K562 (cell line): ENCODE measurements around the gene ITGBL1. TPM values are rescaled to one million over a fixed set of nuclear protein-coding genes. Genes with fewer than 3 reads are reported as not detected.

Experiments
- ATAC-seq: fragments of 200-7000 bp; cut with Tn5 transposase; 3 replicates; pipeline ENCODE4 v1.9.1; 2020; ENCODE audit warnings: moderate library complexity
- BruUV-seq: library from RNA; stranded (reverse); fragments of 400-500 nt; replicated peaks from 2 replicates; lab custom pipeline; 2021; lab: Mats Ljungman, UMichigan
- CTCF ChIA-PET: fragments of 300-600 bp; formaldehyde crosslinking; extraction: SDS; loops from one replicate; lab custom pipeline; 2021; ENCODE audit warnings: low intra/inter-chr PET ratio; lab: Yijun Ruan, JAX
- POLR2A ChIA-PET: fragments of 300-600, 350-650 bp; sonication (Branson Sonifier 250); formaldehyde crosslinking; extraction: SDS; loops from one replicate; lab custom pipeline; 2021; ENCODE audit warnings: antibody characterized with exemption, inconsistent platforms; lab: Yijun Ruan, JAX
- DNase-seq, 4 experiments: peaks; one replicate each; pipeline versions ENCODE4 v3.0.0 to v3.0.0-alpha.2; 2011 to 2018; ENCODE audit warnings: low spot score in 3 of 4, mixed read lengths in 3 of 4; ENCODE audit errors: extremely low read depth in 1 of 4
- FAIRE-seq: peaks from 2 replicates; lab custom pipeline; 2011; peaks lifted over from hg19 to GRCh38; lab: Jason Lieb, UNC
- H2AFZ ChIP-seq: 2 replicates; pipeline ENCODE4 v1.6.0; 2011; ENCODE audit warnings: low read depth, low read length, control low read depth, inconsistent platforms
- H3K27ac ChIP-seq: fragments of 200-600 bp; 3 replicates; pipeline ENCODE4 v1.8.0; 2011; ENCODE audit warnings: low read depth, mild to moderate bottlenecking, control low read depth, inconsistent platforms, low read length, moderate library complexity, mixed read lengths; ENCODE audit errors: extremely low read depth
- H3K27me3 ChIP-seq, 2 experiments: fragments of 300-600 bp in 1 of 2; 2 replicates in 1 of 2; 3 replicates in 1 of 2; pipeline versions ENCODE4 v1.6.0 to v1.8.0; 2011; ENCODE audit warnings: inconsistent platforms in 2 of 2, low read length in 2 of 2, mild to moderate bottlenecking in 1 of 2, mixed read lengths in 1 of 2, moderate library complexity in 1 of 2; ENCODE audit not compliant: control insufficient read depth in 2 of 2, insufficient read depth in 2 of 2
- H3K36me3 ChIP-seq: fragments of 300-600 bp; 3 replicates; pipeline ENCODE4 v1.8.0; 2011; ENCODE audit warnings: mild to moderate bottlenecking, low read length, inconsistent platforms; ENCODE audit not compliant: control insufficient read depth, insufficient read depth
- H3K4me1 ChIP-seq, 2 experiments: fragments of 200-600 bp in 1 of 2; replicated peaks in 1 of 2; 2 replicates in 1 of 2; 3 replicates in 1 of 2; pipeline versions ENCODE4 v1.5.1 to v1.8.0; 2011; ENCODE audit warnings: inconsistent platforms in 2 of 2, low read length in 2 of 2, mild to moderate bottlenecking in 1 of 2, mixed read lengths in 1 of 2, moderate library complexity in 1 of 2; ENCODE audit not compliant: control insufficient read depth in 2 of 2, insufficient read depth in 2 of 2
- H3K4me2 ChIP-seq: 2 replicates; pipeline ENCODE4 v1.6.1; 2011; ENCODE audit warnings: low read length, control low read depth, inconsistent platforms, mixed read lengths; ENCODE audit not compliant: insufficient read depth
- H3K4me3 ChIP-seq: fragments of 200-600 bp; sonication (generic), shearing (Covaris generic); 2 replicates; pipeline ENCODE4 v1.5.1; 2016; ENCODE audit warnings: control low read depth, inconsistent platforms
- H3K79me2 ChIP-seq: fragments of 200-600 bp; 3 replicates; pipeline ENCODE4 v1.8.0; 2011; ENCODE audit warnings: low read length, inconsistent platforms; ENCODE audit not compliant: control insufficient read depth, insufficient read depth
- H3K9ac ChIP-seq, 2 experiments: 2 replicates each; pipeline versions ENCODE4 v1.6.0 to v1.6.1; 2011; ENCODE audit warnings: low read depth in 2 of 2, low read length in 2 of 2, control low read depth in 1 of 2, inconsistent platforms in 1 of 2, mild to moderate bottlenecking in 1 of 2, mixed read lengths in 1 of 2; ENCODE audit not compliant: insufficient read depth in 1 of 2
- H3K9me1 ChIP-seq: one replicate; pipeline ENCODE4 v1.6.0; 2011; ENCODE audit warnings: inconsistent platforms, mild to moderate bottlenecking, low read length, moderate library complexity; ENCODE audit not compliant: control insufficient read depth, insufficient read depth
- H3K9me3 ChIP-seq: replicated peaks from 2 replicates; pipeline ENCODE4 v1.5.1; 2011; ENCODE audit warnings: low read depth, low read length, inconsistent platforms; ENCODE audit not compliant: control insufficient read depth, insufficient read depth
- H4K20me1 ChIP-seq: replicated peaks from 2 replicates; pipeline ENCODE4 v1.6.1; 2011; ENCODE audit warnings: low read length, inconsistent platforms, mixed read lengths; ENCODE audit not compliant: control insufficient read depth, insufficient read depth
- BCLAF1 ChIP-seq, 2 experiments: fragments of 450-650 bp in 1 of 2; IDR thresholded peaks; 2 replicates each; pipeline ENCODE4 v1.6.1; 2011 to 2017; ENCODE audit warnings: low read depth in 2 of 2, antibody characterized with exemption in 1 of 2, borderline replicate concordance in 1 of 2, low read length in 1 of 2, mild to moderate bottlenecking in 1 of 2, mixed read lengths in 1 of 2; ENCODE audit not compliant: control insufficient read depth in 1 of 2
- KAT8 ChIP-seq: fragments of 450-650 bp; IDR thresholded peaks from 2 replicates; pipeline ENCODE4 v1.6.1; 2016; ENCODE audit warnings: low read depth, mild to moderate bottlenecking
- LCOR ChIP-seq: sonication (generic); formaldehyde crosslinking; IDR thresholded peaks from 2 replicates; pipeline ENCODE4 v1.8.0; 2022; ENCODE audit warnings: mild to moderate bottlenecking, missing genetic modification reagents
- MAZ ChIP-seq, 2 experiments: fragments of 450-650 bp in 1 of 2; sonication (generic) in 1 of 2; formaldehyde crosslinking; IDR thresholded peaks in 1 of 2; conservative IDR thresholded peaks in 1 of 2; 2 replicates each; pipeline versions ENCODE4 v1.4.0 to v1.5.0; 2020; ENCODE audit warnings: mild to moderate bottlenecking in 1 of 2, missing genetic modification reagents in 1 of 2
- MEIS2 ChIP-seq: fragments of 450-650 bp; IDR thresholded peaks from 2 replicates; pipeline ENCODE4 v1.6.1; 2014; ENCODE audit warnings: mild to moderate bottlenecking; ENCODE audit not compliant: partially characterized antibody
- PCBP2 ChIP-seq: fragments of 200-400 bp; formaldehyde crosslinking; IDR thresholded peaks from 2 replicates; pipeline ENCODE4 v1.6.1; 2018; ENCODE audit warnings: low read length, low read depth, mild to moderate bottlenecking, moderate library complexity; ENCODE audit not compliant: poor library complexity, severe bottlenecking
- PPARD ChIP-seq: fragments of 250-450 bp; sonication (Bioruptor Pico); IDR thresholded peaks from 2 replicates; pipeline ENCODE4 v1.8.0; 2022; ENCODE audit warnings: inconsistent platforms, mild to moderate bottlenecking, moderate library complexity
- WHSC1 ChIP-seq: IDR thresholded peaks from one replicate; pipeline ENCODE4 v1.6.1; 2012; ENCODE audit warnings: low read length, control low read depth, inconsistent platforms
- ZBED1 ChIP-seq: IDR thresholded peaks from 2 replicates; pipeline ENCODE4 v1.6.1; 2014
- ZNF609 ChIP-seq: sonication (generic); formaldehyde crosslinking; IDR thresholded peaks from 2 replicates; pipeline ENCODE4 v1.8.1; 2023; ENCODE audit warnings: missing genetic modification reagents, mild to moderate bottlenecking, borderline replicate concordance
- WGBS: fragments of 100-300 bp; shearing (Covaris generic); methylation state at CpG from one replicate; pipeline ENCODE4 v1.1.6; 2016; ENCODE audit warnings: low coverage, mixed read lengths; ENCODE audit not compliant: insufficient coverage; ENCODE audit errors: missing lambda C conversion rate; 5-methylcytosine and 5-hydroxymethylcytosine counted together
- in situ Hi-C: fragments of 300-500 bp; cut with MboI; formaldehyde crosslinking; loops from 4 replicates; pipeline ENCODE4 v1.15.0; 2018; ENCODE audit warnings: inconsistent platforms, mixed read lengths
- intact Hi-C: fragments of 100-400 bp; cut with micrococcal nuclease; formaldehyde crosslinking; loops from 2 replicates; pipeline ENCODE4 v1.14.2; 2022
- polyA plus RNA-seq, 8 experiments: library from polyadenylated mRNA; depleted of rRNA in 4 of 8; stranded (reverse) in 5 of 8; unstranded in 3 of 8; fragments of >200 nt; fragmentation: Nextera tagmentation in 2 of 8; fragmentation: Illumina TruSeq in 1 of 8; extraction: Ambion mirVana in 2 of 8; extraction: Trizol in 1 of 8; gene quantifications; 2 replicates each; pipeline versions ENCODE4 v1.2.1 to v1.2.3, GENCODE V29; 2011 to 2014; ENCODE audit warnings: inconsistent platforms in 1 of 8, missing spikeins in 1 of 8
- total RNA-seq, 7 experiments: library from RNA; depleted of rRNA in 6 of 7; stranded (reverse); fragments of >200 nt in 6 of 7; fragmentation: Illumina TruSeq in 2 of 7; extraction: Trizol in 2 of 7; gene quantifications; 2 replicates each; pipeline versions ENCODE4 v1.2.1 to v1.2.3, GENCODE V29; 2011 to 2021; ENCODE audit warnings: low replicate concordance in 1 of 7
- TF ChIP-seq, protein P1 (sequence below): sonication (generic); formaldehyde crosslinking; IDR thresholded peaks from 2 replicates; pipeline ENCODE4 v1.8.1; 2023; ENCODE audit warnings: mild to moderate bottlenecking, missing genetic modification reagents

The ITGBL1 gene
- total and polyA plus RNA-seq, 9 of the 15 experiments (the other 6 are each of a cell fraction or from before 2014, with no cell fraction given): 0.04 to 0.73 (median 0.32) TPM; not detected in 1

- WGBS: 0% methylated on average over 1 of the region's 1 CpG
- in situ Hi-C loops: no loop called here
- H3K36me3 ChIP-seq: no peaks in the 10 kb centered on the region
- H3K4me3 ChIP-seq: no peak overlapping the region
- no peak overlapping the region for H2AFZ ChIP-seq
- no peak for ATAC-seq
- no peaks in the 10 kb centered on the region for H3K79me2 ChIP-seq
- no peaks in the 10 kb centered on the region for H3K27me3 ChIP-seq
- H3K9me3 ChIP-seq: no peaks in the 10 kb centered on the region
- BruUV-seq: no TSS peak
- no peak overlapping the region for H3K4me2 ChIP-seq
- CTCF ChIA-PET: no interaction called here
- H3K27ac ChIP-seq: no peak overlapping the region
- H3K9ac ChIP-seq: no peak overlapping the region
- FAIRE-seq: no peak
- no peaks in the 10 kb centered on the region for H4K20me1 ChIP-seq
- no peaks in the 10 kb centered on the region for H3K9me1 ChIP-seq
- intact Hi-C loops: no loop called here
- no peaks in the 10 kb centered on the region for H3K4me1 ChIP-seq
- DNase-seq: no peak
- POLR2A ChIA-PET: no interaction called here
- TF ChIP-seq ZBED1 (no peak), ZNF609 (no peak), BCLAF1 (IDR thresholded peaks at IDR 0.05; ENCODE audit: borderline replicate concordance in 1 of 2, control insufficient read depth in 1 of 2, low read depth in 2 of 2, low read length in 1 of 2) (no peak), PCBP2 (no peak), PPARD (CRISPR knock-in tag) (no peak), MEIS2 (no peak), MAZ (CRISPR knock-in tag; conservative IDR thresholded peaks at IDR 0.05 in 1 of 2, IDR thresholded peaks at IDR 0.05 in 1 of 2) (no peak), WHSC1 (no peak), KAT8 (no peak), LCOR (CRISPR knock-in tag) (no peak)
- TF ChIP-seq, protein P1, sequence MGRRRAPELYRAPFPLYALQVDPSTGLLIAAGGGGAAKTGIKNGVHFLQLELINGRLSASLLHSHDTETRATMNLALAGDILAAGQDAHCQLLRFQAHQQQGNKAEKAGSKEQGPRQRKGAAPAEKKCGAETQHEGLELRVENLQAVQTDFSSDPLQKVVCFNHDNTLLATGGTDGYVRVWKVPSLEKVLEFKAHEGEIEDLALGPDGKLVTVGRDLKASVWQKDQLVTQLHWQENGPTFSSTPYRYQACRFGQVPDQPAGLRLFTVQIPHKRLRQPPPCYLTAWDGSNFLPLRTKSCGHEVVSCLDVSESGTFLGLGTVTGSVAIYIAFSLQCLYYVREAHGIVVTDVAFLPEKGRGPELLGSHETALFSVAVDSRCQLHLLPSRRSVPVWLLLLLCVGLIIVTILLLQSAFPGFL: no peak
Measured at GRCh38 chr13:101628900-101629299, 176.4 kb downstream of the ITGBL1 start.
